ENCODE measurements around the gene GPS2. TPM values are rescaled to one million over a fixed set of nuclear protein-coding genes. Genes with fewer than 3 reads are reported as not detected.
A peak's percentile ranks its signal among the peaks of the same experiment; 100 is the strongest.

The GPS2 gene
- total and polyA plus RNA-seq, 10 of the 15 experiments (the other 5 are each of a cell fraction or from before 2014, with no cell fraction given): 10.2 to 96.4 (median 42.5) TPM

DNA sequence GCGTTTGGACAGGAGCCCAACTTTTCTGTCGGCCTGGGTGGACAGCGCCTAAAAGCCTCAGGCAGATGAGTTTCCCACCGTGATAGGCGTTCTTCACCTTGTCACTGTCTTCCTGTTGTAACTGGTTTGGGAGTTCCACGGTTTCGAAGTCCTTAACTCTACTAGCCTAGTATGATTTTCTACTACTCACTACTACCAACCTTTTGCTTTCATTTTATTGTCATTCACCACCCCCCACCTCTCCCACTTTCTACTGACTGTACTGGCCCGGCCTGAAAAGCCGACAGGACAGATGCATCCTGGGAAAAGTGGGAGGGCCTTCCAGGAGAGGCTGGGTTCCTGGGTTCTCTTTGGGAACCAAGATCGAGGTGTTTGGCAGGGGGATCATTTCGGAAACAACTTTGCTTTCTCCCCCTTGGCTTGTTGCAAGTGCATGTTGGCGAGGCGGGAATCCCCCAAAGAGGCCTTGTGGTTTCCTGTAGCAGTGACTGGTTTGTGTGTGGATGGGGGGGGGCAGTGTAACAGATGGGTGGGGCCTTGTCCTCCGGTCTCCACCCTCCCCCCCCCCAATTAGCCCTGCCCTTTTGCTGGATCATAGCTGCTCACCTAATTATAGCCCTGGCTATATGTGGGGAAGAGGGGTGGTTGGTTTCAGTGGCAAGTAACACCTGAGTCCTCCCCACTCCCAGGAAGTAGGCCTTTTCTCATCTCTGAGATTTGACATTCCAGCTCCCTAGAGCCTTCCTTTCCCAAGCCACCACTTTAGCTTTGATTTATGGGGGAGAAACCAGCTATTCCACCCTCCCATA, 6.3 kb downstream of the GPS2 start (continued):
- TF ChIP-seq HCFC1 (IDR thresholded peaks at IDR 0.05; ENCODE audit: low read length) (peak; percentile 49; the same call in 1 of the 2 replicates), SMAD1 (IDR thresholded peaks at IDR 0.05; ENCODE audit: low read depth, partially characterized antibody) (peak; percentile 14), CBX3 (IDR thresholded peaks at IDR 0.05; ENCODE audit: borderline replicate concordance, low read depth) (no peak), WRNIP1 (IDR thresholded peaks at IDR 0.05; ENCODE audit: borderline replicate concordance, low read depth, low read length) (peak; percentile 77), GABPA (IDR thresholded peaks at IDR 0.05; ENCODE audit: low read depth) (0 out of 2 replicates have a peak, but pooled peaks have one; percentile 34), RCOR1 (conservative IDR thresholded peaks at IDR 0.05; ENCODE audit: low read depth, low read length) (no peak), ASH2L (IDR thresholded peaks at IDR 0.05; ENCODE audit: borderline replicate concordance, low read depth) (no peak), KDM1A (IDR thresholded peaks at IDR 0.05; ENCODE audit: borderline replicate concordance) (no peak), ZNF24 (IDR thresholded peaks at IDR 0.05) (no peak)
- TF ChIP-seq, protein P1, sequence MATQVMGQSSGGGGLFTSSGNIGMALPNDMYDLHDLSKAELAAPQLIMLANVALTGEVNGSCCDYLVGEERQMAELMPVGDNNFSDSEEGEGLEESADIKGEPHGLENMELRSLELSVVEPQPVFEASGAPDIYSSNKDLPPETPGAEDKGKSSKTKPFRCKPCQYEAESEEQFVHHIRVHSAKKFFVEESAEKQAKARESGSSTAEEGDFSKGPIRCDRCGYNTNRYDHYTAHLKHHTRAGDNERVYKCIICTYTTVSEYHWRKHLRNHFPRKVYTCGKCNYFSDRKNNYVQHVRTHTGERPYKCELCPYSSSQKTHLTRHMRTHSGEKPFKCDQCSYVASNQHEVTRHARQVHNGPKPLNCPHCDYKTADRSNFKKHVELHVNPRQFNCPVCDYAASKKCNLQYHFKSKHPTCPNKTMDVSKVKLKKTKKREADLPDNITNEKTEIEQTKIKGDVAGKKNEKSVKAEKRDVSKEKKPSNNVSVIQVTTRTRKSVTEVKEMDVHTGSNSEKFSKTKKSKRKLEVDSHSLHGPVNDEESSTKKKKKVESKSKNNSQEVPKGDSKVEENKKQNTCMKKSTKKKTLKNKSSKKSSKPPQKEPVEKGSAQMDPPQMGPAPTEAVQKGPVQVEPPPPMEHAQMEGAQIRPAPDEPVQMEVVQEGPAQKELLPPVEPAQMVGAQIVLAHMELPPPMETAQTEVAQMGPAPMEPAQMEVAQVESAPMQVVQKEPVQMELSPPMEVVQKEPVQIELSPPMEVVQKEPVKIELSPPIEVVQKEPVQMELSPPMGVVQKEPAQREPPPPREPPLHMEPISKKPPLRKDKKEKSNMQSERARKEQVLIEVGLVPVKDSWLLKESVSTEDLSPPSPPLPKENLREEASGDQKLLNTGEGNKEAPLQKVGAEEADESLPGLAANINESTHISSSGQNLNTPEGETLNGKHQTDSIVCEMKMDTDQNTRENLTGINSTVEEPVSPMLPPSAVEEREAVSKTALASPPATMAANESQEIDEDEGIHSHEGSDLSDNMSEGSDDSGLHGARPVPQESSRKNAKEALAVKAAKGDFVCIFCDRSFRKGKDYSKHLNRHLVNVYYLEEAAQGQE (IDR thresholded peaks at IDR 0.05; ENCODE audit: low read depth, low read length): no peak
- TF ChIP-seq, protein P2, sequence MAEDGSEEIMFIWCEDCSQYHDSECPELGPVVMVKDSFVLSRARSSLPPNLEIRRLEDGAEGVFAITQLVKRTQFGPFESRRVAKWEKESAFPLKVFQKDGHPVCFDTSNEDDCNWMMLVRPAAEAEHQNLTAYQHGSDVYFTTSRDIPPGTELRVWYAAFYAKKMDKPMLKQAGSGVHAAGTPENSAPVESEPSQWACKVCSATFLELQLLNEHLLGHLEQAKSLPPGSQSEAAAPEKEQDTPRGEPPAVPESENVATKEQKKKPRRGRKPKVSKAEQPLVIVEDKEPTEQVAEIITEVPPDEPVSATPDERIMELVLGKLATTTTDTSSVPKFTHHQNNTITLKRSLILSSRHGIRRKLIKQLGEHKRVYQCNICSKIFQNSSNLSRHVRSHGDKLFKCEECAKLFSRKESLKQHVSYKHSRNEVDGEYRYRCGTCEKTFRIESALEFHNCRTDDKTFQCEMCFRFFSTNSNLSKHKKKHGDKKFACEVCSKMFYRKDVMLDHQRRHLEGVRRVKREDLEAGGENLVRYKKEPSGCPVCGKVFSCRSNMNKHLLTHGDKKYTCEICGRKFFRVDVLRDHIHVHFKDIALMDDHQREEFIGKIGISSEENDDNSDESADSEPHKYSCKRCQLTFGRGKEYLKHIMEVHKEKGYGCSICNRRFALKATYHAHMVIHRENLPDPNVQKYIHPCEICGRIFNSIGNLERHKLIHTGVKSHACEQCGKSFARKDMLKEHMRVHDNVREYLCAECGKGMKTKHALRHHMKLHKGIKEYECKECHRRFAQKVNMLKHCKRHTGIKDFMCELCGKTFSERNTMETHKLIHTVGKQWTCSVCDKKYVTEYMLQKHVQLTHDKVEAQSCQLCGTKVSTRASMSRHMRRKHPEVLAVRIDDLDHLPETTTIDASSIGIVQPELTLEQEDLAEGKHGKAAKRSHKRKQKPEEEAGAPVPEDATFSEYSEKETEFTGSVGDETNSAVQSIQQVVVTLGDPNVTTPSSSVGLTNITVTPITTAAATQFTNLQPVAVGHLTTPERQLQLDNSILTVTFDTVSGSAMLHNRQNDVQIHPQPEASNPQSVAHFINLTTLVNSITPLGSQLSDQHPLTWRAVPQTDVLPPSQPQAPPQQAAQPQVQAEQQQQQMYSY (CRISPR knock-in tag; IDR thresholded peaks at IDR 0.05): no peak
- TF ChIP-seq, protein P3, sequence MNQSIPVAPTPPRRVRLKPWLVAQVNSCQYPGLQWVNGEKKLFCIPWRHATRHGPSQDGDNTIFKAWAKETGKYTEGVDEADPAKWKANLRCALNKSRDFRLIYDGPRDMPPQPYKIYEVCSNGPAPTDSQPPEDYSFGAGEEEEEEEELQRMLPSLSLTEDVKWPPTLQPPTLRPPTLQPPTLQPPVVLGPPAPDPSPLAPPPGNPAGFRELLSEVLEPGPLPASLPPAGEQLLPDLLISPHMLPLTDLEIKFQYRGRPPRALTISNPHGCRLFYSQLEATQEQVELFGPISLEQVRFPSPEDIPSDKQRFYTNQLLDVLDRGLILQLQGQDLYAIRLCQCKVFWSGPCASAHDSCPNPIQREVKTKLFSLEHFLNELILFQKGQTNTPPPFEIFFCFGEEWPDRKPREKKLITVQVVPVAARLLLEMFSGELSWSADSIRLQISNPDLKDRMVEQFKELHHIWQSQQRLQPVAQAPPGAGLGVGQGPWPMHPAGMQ (IDR thresholded peaks at IDR 0.05; ENCODE audit: borderline replicate concordance): no peak
- TF ChIP-seq, protein P4, sequence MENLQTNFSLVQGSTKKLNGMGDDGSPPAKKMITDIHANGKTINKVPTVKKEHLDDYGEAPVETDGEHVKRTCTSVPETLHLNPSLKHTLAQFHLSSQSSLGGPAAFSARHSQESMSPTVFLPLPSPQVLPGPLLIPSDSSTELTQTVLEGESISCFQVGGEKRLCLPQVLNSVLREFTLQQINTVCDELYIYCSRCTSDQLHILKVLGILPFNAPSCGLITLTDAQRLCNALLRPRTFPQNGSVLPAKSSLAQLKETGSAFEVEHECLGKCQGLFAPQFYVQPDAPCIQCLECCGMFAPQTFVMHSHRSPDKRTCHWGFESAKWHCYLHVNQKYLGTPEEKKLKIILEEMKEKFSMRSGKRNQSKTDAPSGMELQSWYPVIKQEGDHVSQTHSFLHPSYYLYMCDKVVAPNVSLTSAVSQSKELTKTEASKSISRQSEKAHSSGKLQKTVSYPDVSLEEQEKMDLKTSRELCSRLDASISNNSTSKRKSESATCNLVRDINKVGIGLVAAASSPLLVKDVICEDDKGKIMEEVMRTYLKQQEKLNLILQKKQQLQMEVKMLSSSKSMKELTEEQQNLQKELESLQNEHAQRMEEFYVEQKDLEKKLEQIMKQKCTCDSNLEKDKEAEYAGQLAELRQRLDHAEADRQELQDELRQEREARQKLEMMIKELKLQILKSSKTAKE (IDR thresholded peaks at IDR 0.05; ENCODE audit: low read depth, poor library complexity, severe bottlenecking): no peak
- TF ChIP-seq, protein P5, sequence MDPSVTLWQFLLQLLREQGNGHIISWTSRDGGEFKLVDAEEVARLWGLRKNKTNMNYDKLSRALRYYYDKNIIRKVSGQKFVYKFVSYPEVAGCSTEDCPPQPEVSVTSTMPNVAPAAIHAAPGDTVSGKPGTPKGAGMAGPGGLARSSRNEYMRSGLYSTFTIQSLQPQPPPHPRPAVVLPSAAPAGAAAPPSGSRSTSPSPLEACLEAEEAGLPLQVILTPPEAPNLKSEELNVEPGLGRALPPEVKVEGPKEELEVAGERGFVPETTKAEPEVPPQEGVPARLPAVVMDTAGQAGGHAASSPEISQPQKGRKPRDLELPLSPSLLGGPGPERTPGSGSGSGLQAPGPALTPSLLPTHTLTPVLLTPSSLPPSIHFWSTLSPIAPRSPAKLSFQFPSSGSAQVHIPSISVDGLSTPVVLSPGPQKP (IDR thresholded peaks at IDR 0.05; ENCODE audit: low read depth, low read length): no peak
- TF ChIP-seq, protein P6, sequence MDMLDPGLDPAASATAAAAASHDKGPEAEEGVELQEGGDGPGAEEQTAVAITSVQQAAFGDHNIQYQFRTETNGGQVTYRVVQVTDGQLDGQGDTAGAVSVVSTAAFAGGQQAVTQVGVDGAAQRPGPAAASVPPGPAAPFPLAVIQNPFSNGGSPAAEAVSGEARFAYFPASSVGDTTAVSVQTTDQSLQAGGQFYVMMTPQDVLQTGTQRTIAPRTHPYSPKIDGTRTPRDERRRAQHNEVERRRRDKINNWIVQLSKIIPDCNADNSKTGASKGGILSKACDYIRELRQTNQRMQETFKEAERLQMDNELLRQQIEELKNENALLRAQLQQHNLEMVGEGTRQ (IDR thresholded peaks at IDR 0.05; ENCODE audit: borderline replicate concordance, low read depth, low read length): no peak

Data from GM12878 (cell line).